Heart left ventricle (tissue), 13 donors: ENCODE data around the gene DENND6B.

ENCODE experiments used
- POLR2A ChIP-seq, 2 donors: fragments of 450-650 bp; IDR thresholded peaks; one replicate each; pipeline ENCODE4 v1.6.1; 2017; ENCODE audit warnings: antibody characterized with exemption in 2 of 2, mild to moderate bottlenecking in 2 of 2, moderate library complexity in 2 of 2
- TF ChIP-seq, protein P1 (sequence below), 12 donors: fragments of 200-600 bp; sonication (generic) in 4 of 12; IDR thresholded peaks; one replicate each; pipeline versions ENCODE4 v1.5.0 to v1.8.0; 2018 to 2022; ENCODE audit warnings: antibody characterized with exemption in 12 of 12, mild to moderate bottlenecking in 5 of 12
- donor health status: ischemic (EF 13 %, LVEDD 7.1; RV severe dilation, severe dysfunction).
- donor health status: DM: no; HTN: yes; CAD: no.
- donor health status: DM: no; HTN: no; CAD: no.
- donor health status: ischemic (EF 25% LVEDD 6.9; RV normal size, moderate dysfunction).
- donor health status: ischemic (EF 25% LVEDD 5.7; RV mildly dilated, moderate dysfunction).
- donor health status: ischemic (EF 35%, LVEDD 5.7; RV mildly dilated, moderate dysfunction).
- donor health status: nonischemic (EF 11% LVEDD 7.7; RV severe dilation, severe dysfunction).
- donor health status: DM: yes; HTN: yes; CAD: no.
- donor health status: PGD.
- donor health status: ischemic (EF 29% LVEDD 5.4; RV normal size, mild dysfunction).
- donor health status: nonischemic (EF 23%, LVEDD 6.1; RV moderate dilation, normal function).

DNA sequence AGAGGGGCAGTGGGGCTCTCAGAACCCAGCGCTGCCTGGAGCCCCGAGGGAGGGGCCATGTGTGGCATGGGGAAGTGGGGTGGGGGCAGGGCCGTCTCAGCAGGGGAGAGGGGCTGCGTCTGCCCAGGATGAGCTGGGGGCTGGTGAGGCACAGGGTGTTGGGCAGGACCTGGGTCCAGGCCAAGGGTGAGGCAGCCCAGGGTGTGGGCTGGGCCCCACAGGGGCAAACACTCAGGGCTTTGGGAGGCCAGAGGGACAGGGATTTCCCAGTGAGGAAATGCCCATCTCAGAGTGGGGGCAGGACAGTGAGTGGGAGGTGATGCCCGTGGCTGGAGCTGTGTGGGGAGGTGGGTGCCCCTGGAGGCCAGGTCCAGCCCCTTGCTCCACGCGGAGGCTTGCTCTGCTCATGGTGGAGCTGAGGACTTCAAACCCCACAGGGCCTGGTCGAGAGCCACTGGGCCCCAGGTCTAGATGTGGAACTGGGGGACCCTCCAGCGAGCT, 24.7 kb downstream of the DENND6B start:
- TF ChIP-seq, protein P1, sequence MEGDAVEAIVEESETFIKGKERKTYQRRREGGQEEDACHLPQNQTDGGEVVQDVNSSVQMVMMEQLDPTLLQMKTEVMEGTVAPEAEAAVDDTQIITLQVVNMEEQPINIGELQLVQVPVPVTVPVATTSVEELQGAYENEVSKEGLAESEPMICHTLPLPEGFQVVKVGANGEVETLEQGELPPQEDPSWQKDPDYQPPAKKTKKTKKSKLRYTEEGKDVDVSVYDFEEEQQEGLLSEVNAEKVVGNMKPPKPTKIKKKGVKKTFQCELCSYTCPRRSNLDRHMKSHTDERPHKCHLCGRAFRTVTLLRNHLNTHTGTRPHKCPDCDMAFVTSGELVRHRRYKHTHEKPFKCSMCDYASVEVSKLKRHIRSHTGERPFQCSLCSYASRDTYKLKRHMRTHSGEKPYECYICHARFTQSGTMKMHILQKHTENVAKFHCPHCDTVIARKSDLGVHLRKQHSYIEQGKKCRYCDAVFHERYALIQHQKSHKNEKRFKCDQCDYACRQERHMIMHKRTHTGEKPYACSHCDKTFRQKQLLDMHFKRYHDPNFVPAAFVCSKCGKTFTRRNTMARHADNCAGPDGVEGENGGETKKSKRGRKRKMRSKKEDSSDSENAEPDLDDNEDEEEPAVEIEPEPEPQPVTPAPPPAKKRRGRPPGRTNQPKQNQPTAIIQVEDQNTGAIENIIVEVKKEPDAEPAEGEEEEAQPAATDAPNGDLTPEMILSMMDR (IDR thresholded peaks at IDR 0.05) = no peak
- no peak for TF ChIP-seq POLR2A (IDR thresholded peaks at IDR 0.05)
